ENCODE data around the gene MAZ. TPM values are rescaled to one million over a fixed set of nuclear protein-coding genes. Genes with fewer than 3 reads are reported as not detected.

Gene MAZ
- 275 TPM for total RNA-seq

DNA sequence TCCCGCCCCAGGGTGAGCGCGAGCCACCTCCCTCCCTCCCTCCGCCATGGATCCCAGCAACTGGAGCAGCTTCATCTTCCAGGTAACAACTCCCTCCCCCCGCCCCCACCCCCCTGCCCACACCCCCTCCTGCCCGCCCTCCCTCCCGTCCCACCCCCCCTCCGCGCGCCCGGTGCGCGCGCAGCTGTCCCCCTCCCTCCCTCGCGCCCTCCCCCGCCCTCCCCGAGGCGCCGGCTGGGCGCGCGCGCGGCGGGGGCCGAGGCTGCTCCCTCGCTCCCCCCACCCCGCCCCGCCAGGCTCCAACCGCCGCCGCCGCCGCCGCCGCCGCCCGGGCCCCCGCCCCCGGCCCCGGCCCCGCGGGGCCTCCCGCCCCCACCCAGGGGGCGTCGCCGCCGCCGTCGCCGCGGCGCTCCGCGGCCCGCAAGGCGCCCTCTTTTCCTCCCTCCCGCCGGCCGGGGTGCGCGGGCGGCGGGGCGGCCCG lies at the start of gene MAZ:
TSS of gene MAZ (plus strand) at position 431 of the 481 bp plus-strand sequence. CDS start 173 bp downstream, outside the sequence.

DNA sequence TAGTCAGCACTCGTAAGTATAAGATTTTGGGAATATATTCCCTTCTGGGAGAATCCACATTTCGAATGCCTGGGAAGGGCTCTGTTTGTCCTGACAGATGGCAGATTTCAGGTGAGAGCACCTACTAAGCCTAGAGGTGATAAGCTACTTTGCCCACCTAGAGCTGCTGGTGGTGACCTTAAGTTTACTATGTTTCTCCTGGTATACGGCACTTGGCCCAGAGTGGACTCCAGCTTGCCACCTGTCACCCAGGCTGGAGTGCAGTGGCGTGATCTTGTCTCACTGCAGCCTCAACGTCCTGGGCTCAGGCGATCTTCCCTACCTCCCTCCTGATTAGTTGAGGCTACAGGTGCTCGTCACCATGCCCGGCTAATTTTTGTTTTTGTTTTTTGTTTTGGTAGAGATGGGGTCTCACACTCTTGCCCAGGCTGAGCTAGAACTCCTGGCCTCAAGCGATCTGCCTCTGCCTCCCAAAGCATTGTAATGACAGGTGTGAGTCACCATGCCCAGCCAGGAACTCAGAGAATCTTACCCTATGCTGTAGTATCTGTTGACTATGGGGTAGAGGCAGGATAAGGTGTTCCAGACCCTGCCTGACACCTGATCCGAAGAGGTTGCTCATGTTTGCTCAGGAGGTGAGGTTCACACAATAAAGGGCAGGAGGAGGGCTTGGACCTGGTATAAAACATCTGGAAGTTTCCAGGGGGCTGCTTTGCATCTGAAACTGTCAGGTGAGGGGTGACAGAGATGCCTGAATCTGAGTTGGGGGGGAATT lies 28.6 kb upstream of the MAZ start, which contains the start of gene ZG16:
TSS of gene ZG16 (plus strand) at position 681 of the 775 bp plus-strand sequence. CDS start 1,011 bp downstream, outside the sequence.

DNA sequence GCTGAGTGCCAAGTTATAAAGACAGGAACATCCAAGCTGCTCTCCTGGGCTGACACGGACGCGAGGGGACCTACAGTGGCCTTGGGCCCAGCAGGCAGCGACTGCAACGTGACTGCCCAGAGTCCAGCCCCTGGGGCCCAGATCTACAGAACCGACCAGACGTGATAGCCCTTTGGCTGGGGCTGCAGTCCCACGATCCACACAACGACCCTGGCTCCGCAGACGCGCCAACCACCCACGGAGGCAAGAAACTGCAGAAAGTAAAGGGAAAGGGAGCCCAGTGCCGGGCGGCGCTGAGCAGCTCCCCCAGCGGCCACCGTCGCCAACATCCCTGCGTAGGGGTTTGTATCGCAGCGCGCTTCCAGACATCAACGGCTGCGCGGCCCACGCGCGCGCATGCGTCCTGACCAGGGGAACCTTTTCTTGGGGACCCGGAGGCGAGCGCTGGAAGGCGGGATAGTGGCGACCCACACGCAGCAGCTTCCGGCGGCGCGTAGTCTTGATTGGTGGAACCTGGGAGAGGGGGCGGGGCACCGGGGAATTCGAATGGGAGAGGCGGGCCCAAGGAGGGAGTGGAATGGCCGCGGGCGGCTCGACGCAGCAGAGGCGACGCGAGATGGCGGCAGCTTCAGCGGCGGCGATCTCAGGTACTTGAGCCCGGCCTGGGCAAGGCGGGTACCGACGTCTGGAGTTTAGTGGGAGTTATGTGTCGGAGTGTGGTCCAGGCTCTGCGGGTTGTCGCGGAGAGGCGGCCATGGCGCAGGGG lies 16.0 kb upstream of the MAZ start, which contains the start of gene KIF22:
TSS of gene KIF22 (plus strand) at position 569 of the 766 bp plus-strand sequence. CDS start at position 578, 9 bp downstream.

DNA sequence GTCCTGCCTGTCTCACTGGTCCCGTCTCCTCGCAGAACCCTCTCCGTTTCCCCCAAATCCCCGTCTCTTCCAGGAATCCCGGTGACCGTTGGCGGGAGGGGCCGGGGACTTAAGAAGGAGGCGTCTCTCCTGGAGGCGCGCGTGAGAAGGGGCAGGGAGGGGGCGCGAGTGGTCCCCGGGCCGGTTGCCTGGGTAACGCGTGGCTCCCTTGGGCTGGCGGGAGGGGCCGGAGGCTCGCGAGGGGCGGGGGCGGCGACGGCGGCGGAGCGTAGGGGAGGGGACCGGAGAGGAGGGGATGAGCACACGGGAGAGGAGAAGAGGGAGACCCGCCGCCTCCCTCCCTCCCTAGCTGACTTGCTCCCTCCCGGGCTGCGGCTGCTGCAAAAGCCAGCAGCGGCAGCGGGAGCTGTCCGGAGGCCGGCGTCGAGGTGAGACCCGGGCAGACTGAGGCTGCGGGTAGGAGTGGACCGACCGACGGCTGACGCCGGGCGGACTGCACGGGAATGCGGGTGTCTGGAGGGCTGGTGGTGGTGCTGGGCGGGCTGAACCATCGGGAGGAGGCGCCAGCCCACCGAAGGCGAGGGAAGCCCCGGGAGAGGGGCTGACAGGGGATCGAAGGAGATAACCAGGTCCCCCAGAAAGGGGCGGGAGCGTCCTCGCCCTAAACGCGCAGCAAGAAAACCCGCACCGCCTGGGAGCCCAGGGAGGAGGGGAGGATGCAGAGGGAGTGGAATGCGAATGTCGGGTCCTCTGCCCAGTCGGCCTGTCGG lies 5.8 kb downstream of the MAZ start, which contains the start of gene PRRT2:
TSS of gene PRRT2 (plus strand) at position 298 of the 770 bp plus-strand sequence. CDS start 862 bp downstream, outside the sequence.

DNA sequence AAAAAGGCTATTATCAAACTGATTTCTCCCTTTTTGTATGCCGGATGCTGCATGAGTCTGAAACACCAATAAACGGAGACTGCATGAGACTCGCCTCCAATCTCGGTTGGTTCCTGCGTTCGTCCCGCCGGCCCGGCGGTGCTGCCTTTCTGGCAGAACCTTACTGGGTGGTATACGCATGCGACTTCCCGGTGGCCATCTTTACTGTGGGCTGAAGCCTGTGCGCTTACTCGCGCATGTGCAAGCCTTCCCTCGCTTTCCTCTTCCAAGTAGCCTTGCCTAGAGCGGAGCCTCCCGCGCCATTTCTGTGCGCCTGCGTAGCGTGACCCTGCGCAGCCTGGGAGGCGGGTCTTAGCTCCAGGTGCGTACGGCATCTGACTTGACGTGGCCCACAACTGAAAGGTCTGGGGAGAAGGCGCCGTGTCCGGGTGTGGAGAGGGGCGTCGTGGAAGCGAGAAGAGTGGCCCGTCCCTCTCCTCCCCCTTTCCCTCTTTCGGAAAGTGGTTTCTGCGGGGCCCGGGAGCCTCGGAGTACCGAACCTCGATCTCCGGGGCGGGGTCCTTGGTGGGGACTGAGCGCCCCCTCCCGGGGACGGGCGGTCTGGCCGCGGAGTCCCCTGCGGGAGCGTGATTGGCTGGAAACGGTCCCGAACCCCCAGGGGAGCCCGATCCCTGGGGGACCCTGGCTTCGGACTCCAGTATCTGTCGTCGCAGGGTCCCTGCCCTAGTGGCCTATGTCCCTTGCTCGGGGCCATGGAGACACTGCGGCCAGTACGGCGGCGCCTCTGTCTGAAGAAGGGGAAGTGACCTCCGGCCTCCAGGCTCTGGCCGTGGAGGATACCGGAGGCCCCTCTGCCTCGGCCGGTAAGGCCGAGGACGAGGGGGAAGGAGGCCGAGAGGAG lies 9.7 kb downstream of the MAZ start, which contains the start of gene PAGR1:
TSS of gene PAGR1 (plus strand) at position 360 of the 901 bp plus-strand sequence. CDS start at position 734, 374 bp downstream.

DNA sequence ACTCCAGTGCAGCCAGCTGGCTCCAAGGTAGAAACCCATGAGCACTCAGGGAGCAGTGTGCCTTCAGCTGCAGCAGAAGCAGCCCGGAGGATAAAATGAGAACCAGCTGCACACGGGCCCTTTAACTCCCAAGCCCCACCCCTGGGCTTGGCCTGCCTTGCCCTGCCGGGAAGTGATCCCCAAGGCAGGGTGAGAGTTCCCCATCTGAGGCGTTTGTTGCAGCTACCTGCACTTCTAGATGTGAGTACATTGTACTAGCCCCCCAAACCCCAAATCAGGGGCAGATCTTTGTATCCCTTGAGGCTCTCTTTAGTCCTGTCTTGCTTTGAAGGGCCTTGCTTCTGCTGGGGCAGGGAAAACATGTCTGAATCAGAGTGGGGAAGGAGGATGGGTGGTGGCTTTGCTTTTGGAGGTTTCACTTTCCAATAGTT lies 14.0 kb downstream of the MAZ start, which contains the start of gene MVP:
TSS of gene MVP (plus strand) at position 192 of the 431 bp plus-strand sequence. CDS start 10,088 bp downstream, outside the sequence.

Small RNA genes lying within 50 kb of the gene (small RNA-seq; reads per million reads assigned to genes)
- gene AC009133.6 = not detected
- gene AC120114.4 = not detected

Other genes starting within 250 kb of the MAZ start
- gene SPN, start 143.3 kb upstream of the MAZ start, total RNA-seq = 0.23 TPM
- gene QPRT, start 127.3 kb upstream of the MAZ start, total RNA-seq = 4.8 TPM
- 0.69 TPM for gene C16orf54, start 60.5 kb upstream of the MAZ start, total RNA-seq
- not detected for gene ZG16, start 28.3 kb upstream of the MAZ start, total RNA-seq
- 48.0 TPM for gene KIF22, start 15.8 kb upstream of the MAZ start, total RNA-seq
- 34.1 TPM for gene PRRT2, start 5.7 kb downstream of the MAZ start, total RNA-seq
- 10.6 TPM for gene PAGR1, start 9.6 kb downstream of the MAZ start, total RNA-seq
- 9.2 TPM for gene MVP, start 13.9 kb downstream of the MAZ start, total RNA-seq
- 61.1 TPM for gene CDIPT, start 56.7 kb downstream of the MAZ start, total RNA-seq
- gene SEZ6L2, start 93.0 kb downstream of the MAZ start, total RNA-seq = 88.1 TPM
- gene ASPHD1, start 94.0 kb downstream of the MAZ start, total RNA-seq = 14.8 TPM
- 21.5 TPM for gene KCTD13, start 119.7 kb downstream of the MAZ start, total RNA-seq
- gene TMEM219, start 155.6 kb downstream of the MAZ start, total RNA-seq = 35.1 TPM
- 71.3 TPM for gene TAOK2, start 167.3 kb downstream of the MAZ start, total RNA-seq
- gene HIRIP3, start 189.1 kb downstream of the MAZ start, total RNA-seq = 12.0 TPM
- 27.7 TPM for gene INO80E, start 189.7 kb downstream of the MAZ start, total RNA-seq
- 12.5 TPM for gene DOC2A, start 204.5 kb downstream of the MAZ start, total RNA-seq
- gene C16orf92, start 216.7 kb downstream of the MAZ start, total RNA-seq = not detected
- gene TLCD3B, start 224.7 kb downstream of the MAZ start, total RNA-seq = 24.7 TPM